ENCODE results near the gene EHMT2. TPM values are rescaled to one million over a fixed set of nuclear protein-coding genes. Genes with fewer than 3 reads are reported as not detected.

Gene EHMT2
- total RNA-seq, 4 donors from 2014 or later, result 26.9 to 47.7 (median 38.7) TPM

GRCh38 chr6:31837369-31838113, 60.0 kb downstream of the EHMT2 start:
- Histone ChIP-seq H3K9me3 (no peaks in the 10 kb centered on the region), H3K4me3 (replicated peaks in 1 of 3) (no peak overlapping the region), H3K4me1 (peaks cover 29 to 30% of the 10 kb centered on the region in 2 donors), H3K36me3 (peaks cover 32 to 33% of the 10 kb centered on the region in 2 donors), H3K27me3 (no peaks in the 10 kb centered on the region), H3K27ac (peak overlapping the region in 2 of 3 donors; percentile 92 to 100)
- WGBS, 2 donors, result 20 to 35% methylated on average over 1 of the region's 1 CpG
- intact Hi-C loops (cut with DNase I), result loop anchor here (10.0 kb wide), 1 partner anchor 113 kb away; the partner anchor contains the start of genes DDAH2, LY6G6C and MPIG6B
- DNase-seq, result no peak
- no peak for TF ChIP-seq POLR2A (IDR thresholded peaks at IDR 0.05)
- no peak for TF ChIP-seq CTCF (IDR thresholded peaks at IDR 0.05)

- H3K4me3 ChIP-seq (replicated peaks in 1 of 3), result peak overlapping the region in 1 of 3 donors; percentile 19
- 27 to 36% methylated on average over 12 of the region's 12 CpGs for WGBS, 2 donors
- intact Hi-C loops (cut with DNase I), result loop anchor here (10.0 kb wide), 1 partner anchor 112 kb away; the partner anchor contains the start of genes DDAH2, LY6G6C and MPIG6B
Observed at GRCh38 chr6:31836474-31837368, 60.8 kb downstream of the EHMT2 start.

GRCh38 chr6:31836047-31836473, 61.4 kb downstream of the EHMT2 start:
- 11 to 13% methylated on average over 14 of the region's 14 CpGs for WGBS, 2 donors
- Histone ChIP-seq H3K27ac (peak overlapping the region; percentile 90 to 100 (median 92)), H3K27me3 (no peaks in the 10 kb centered on the region), H3K4me3 (replicated peaks in 1 of 3) (peak overlapping the region in 1 of 3 donors; percentile 19), H3K4me1 (peaks cover 36 to 38% of the 10 kb centered on the region in 2 donors), H3K9me3 (no peaks in the 10 kb centered on the region), H3K36me3 (peaks cover 32 to 33% of the 10 kb centered on the region in 2 donors)
- no peak for TF ChIP-seq CTCF (IDR thresholded peaks at IDR 0.05)
- TF ChIP-seq POLR2A (IDR thresholded peaks at IDR 0.05), result peak in 1 of 2 donors; percentile 37
- intact Hi-C loops (cut with DNase I), result loop anchor here (10.0 kb wide), 1 partner anchor 111 kb away; the partner anchor contains the start of genes DDAH2, LY6G6C and MPIG6B
- DNase-seq, result peak; percentile 85 to 86

More at GRCh38 chr6:31836474-31837368, 60.8 kb downstream of the EHMT2 start:
- Histone ChIP-seq H3K4me1 (peaks cover 30 to 32% of the 10 kb centered on the region in 2 donors), H3K27me3 (no peaks in the 10 kb centered on the region), H3K9me3 (no peaks in the 10 kb centered on the region), H3K36me3 (peaks cover 32 to 33% of the 10 kb centered on the region in 2 donors), H3K27ac (peak overlapping the region; percentile 90 to 100 (median 92))
- no peak for DNase-seq
- TF ChIP-seq POLR2A (IDR thresholded peaks at IDR 0.05) (no peak), CTCF (IDR thresholded peaks at IDR 0.05) (no peak)

DNA sequence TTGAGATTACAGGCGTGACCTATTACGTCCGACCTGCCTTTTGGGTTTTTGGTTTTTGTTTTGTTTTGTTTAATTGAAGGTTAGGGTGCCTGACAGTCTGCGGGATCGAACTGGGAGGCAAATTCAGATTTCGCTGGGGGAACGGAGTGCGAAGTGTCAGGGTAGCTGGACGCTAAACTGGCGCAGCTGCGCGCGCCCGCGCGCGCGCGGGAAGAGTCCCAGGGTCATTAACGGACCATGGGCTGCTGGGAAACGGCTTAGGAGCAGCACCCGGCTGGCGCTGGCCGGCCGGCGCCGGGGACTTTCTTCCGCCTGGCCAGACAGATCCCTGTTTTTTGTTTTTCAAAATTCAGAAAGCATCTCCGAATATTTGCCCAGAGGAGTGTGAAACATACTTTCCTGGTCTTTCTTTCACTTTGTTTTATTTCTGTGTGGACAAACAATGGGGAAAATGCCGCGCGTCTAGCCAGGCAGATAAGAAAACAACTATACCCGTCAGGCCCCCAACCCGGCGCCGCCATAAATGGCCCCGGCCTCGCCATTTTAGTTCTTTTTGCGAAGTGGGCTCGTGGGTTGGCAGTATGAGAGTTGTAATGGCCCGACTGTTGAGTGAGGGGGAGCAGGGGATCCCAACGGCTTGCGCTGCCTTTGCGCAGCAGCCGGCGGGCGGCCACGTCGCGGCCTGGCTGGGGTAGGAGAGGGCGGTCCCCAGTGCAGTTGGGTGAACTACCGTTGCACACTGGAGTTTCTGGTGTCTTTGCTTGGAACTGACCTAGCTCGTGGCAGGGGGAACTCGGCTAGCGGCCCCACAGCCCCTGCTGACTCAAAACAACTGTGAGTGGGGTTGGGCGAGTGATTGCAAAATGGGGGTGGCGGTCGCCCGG, 62.9 kb downstream of the EHMT2 start:
- intact Hi-C loops (cut with DNase I), result loop anchor here (5.0 to 10.0 kb wide), 2 partner anchors 110 to 152 kb away; partner anchors contain the start of genes DDAH2, LY6G5C, LY6G6C and MPIG6B
- 0 to 2% methylated on average over 46 to 51 of the region's 59 CpGs for WGBS, 2 donors
- no peaks in the 10 kb centered on the region for H3K9me3 ChIP-seq
- peak; percentile 87 to 90 for DNase-seq
- H3K4me1 ChIP-seq, result peaks cover 40 to 42% of the 10 kb centered on the region in 2 donors
- peak overlapping the region; percentile 90 to 100 (median 92) for H3K27ac ChIP-seq
- peak overlapping the region; percentile 55 to 85 (median 77) for H3K4me3 ChIP-seq (replicated peaks in 1 of 3)
- H3K36me3 ChIP-seq, result peaks cover 23 to 24% of the 10 kb centered on the region in 2 donors
- TF ChIP-seq CTCF (IDR thresholded peaks at IDR 0.05) (peak in 1 of 6 experiments; percentile 13), POLR2A (IDR thresholded peaks at IDR 0.05) (peak; percentile 28 to 86)
- H3K27me3 ChIP-seq, result no peaks in the 10 kb centered on the region
